IPS DF 19.7 (cell line): ENCODE results near the gene TENM3.
"Not testable (repeated sequence)": the region's sequence is repeated elsewhere in the genome, so short reads cannot be mapped to it uniquely, and the experiment has no call there.

Source experiments
- DNase-seq: peaks from one replicate; pipeline ENCODE4 v3.0.0-alpha.2; 2013; ENCODE audit warnings: low read depth, low spot score

Gene TENM3

DNA sequence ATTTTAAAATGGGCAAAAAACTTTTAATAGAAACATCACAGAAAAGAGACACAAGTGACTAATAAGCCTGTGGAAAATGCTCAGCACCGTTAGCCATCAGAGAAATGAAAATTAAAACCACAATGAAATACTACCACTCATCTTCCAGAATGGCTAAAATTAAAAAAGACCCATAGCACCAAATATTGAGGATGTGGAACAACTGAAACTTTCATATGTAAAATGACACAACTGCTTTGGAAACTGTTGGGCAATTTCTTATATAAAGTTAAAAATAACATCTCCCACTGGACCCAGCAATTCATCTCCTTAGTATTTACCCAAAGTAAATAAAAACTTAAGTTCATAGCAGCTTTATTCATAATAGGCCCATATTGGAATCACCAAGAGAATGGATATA lies 94.2 kb downstream of the TENM3 start:
- DNase-seq, result no peak

DNA sequence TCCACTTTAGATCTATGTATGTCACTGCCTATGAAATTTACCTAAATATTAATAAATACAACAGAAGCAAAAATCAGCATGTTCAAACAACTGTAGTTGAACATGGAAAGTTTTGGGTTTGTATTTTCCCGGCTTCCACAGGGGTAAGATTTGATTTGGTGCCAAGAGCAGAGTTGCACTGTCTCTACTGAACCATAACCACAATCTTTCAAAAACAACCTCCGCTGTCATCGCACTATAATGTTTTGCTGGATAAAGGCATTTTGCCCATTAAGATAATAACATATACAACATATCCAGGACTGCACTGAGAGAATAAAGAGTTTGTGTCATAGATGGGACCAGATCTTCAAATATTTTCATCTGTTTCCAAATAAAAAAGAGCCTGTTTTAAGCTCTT lies 94.9 kb downstream of the TENM3 start:
- no peak for DNase-seq

DNA sequence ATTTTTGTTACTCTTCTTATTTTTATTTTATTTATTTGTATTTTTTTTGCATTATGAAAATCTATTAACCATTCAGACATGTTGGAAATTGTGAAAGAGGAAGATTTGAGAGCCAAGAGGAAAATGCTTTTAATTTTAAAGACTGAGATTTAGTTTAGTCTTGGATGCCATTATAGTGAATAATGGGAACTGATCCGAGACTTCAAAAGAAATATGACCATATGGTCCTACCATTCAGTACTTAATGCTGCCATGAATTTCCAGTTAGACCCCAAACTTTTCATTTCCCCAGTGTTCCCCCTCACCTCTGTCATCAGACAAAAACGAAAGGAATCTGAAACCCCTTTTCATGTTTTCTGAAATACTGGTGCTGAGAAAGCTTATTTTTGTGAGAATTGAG lies 95.5 kb downstream of the TENM3 start:
- DNase-seq, result no peak

DNA sequence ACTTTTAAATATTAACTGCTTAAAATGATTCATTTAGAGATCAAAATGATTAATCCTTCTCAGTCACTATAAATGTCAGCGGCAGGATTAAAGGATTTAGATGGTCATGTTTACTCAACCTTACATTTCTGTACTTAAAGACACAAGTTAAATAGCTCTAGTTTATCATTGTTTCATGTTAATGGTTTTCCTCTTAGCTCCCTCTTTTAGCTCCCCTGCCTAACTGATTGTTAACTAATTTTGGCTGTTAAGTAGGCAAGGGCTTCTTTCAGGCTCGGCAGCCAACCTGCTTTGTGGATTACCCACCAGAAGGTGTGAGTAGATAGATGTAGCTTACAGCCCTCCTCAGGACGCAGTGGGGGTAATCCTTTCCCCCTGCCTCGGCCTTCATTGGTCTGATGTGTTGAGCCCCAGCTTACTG lies 96.0 kb downstream of the TENM3 start:
- DNase-seq, result peak; percentile 23

DNA sequence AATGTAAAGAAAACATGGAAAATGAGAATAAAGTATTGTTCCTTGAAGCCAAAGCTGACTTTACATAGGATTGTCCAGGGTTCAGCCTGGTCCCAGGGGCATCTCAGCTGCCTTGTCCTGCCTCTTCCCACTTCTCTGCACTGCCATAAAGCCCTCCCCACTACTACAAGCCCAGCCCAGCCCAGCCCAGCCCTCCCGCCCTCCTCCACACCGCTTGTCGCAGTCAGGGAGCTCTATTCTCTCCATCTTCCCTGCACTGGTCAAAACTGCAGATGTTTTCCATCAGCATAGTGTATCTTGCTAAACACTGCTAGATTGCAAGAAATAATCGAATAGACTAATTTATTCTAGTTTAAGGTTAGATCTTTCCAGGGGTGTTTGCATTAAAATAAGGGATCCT lies 100.3 kb downstream of the TENM3 start:
- no peak for DNase-seq

DNA sequence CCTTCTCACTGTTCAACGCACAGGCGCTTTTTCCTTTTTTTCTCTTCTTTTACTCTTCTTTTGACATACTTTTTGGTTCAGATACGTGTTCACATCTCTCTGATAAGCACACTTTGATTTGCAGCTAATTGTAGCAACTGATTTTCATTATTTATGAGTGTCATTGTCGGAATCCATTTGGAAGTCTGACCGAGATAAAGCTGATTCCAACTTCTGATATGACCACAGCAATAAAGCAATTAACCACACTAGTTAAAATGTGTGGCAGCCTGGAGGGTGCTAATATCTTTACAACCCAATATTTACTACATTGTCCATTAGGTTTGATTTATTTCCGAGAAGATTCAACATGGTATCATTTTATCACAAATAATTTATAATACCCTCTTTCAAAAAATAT lies 101.8 kb downstream of the TENM3 start:
- DNase-seq, result no peak

DNA sequence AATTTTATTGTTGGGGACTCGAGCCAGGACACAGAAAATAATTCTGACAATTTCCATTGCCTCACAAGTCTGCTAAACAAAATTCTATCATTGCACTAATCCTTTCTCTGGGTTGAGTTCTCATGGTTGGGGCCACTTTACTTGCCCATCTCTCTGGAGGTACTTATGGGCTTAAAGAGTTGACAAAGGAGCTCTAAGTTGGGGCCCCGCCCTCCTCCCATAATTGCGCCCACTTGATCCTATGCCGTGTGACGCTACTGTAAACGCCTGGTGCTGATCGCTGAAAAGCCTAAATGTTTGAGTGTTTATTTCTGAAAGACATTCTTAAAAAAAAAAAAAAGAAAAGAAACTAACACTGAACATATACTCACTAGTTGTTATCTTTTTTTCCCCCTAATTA lies 103.0 kb downstream of the TENM3 start:
- no peak for DNase-seq

DNA sequence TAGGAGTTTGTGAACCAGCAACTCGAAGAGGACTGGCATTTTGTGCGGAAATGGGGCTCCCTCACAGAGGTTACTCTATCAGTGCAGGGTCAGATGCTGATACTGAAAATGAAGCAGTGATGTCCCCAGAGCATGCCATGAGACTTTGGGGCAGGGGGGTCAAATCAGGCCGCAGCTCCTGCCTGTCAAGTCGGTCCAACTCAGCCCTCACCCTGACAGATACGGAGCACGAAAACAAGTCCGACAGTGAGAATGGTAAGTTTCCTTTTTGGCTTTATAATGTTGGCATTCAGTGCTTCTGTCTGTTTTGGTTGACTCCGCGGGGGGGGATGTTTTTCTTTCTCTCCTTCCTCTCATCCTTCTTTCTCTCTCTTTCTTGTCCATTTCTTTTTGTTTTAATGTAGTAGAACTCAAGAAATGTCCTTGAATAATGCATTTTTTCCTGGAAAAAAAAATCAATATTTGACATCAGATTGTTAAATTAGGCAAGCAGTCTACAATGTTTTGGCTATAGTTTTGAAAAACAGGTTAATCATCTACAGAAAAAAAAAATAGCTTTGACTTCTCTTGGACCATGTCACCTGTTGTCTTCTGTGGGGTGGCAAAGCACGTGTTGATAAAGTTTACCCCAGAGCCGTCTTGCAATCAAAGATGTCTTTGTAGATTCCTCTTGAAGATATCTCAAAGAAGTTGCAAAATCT lies 103.6 kb downstream of the TENM3 start:
- no peak for DNase-seq

DNA sequence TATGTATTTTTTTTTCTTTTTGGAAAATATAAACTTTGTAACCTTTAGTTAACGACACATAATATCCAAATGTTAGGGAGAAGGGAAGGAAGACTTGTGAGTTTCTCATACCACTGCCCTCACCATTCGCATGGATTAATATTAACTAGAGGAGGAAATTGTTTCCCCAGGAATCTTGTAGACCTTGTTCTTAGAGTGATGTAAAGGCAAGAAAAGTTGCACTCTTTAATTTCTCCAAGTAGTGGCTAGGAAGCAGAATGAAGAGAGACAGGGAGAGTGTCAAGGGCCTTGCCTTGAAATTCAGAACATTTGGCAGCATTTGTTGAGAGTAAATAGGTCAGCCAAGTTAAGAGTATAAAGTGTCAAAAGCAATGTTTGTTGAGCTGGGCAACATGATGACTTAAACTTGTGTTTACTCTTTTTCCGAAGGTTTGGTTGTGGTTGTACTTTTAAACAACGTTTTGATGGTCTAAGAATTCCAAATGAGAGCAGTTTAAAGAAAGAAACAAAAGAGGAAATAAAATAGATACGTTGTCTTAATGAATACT lies 105.7 kb downstream of the TENM3 start:
- DNase-seq, result no peak

DNA sequence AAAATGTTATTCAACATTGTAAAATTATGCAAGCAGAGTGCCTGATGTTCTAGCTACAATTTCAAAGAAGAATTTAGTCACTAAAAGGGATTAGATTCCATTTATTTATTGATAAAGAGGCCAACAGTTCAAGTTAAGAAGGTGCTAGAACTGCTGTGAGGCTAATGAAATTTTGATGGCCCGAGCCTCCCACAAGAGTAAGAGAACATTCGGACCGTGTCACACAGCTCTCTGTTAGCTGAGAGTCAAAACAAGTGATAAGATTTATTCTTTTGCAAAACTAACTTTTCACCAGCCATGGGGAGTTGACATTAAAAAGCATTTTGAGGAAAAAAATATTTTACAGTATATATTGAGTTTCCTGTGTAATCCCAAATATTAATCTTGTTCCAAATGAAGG lies 106.8 kb downstream of the TENM3 start:
- DNase-seq, result no peak

DNA sequence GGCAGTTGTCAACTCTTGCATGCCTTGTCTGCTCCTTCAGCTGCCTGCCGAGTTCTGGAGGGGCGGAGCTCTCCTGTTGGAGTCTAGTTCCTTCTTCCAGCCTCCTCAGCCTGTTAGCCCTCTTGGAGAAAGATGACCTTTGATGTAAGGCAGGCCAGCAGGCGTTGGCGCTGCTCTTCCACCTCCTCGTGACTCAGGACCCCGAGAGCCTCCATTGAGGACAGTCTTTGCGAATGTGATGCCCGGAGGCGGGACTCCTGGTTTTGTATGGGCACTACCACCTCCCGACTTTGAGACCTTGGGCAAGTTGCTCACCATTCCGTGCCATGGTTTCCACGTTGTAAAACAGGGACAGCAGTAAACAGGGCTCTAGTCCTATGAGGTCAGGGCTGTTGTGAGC lies 108.3 kb downstream of the TENM3 start:
- DNase-seq, result no peak

DNA sequence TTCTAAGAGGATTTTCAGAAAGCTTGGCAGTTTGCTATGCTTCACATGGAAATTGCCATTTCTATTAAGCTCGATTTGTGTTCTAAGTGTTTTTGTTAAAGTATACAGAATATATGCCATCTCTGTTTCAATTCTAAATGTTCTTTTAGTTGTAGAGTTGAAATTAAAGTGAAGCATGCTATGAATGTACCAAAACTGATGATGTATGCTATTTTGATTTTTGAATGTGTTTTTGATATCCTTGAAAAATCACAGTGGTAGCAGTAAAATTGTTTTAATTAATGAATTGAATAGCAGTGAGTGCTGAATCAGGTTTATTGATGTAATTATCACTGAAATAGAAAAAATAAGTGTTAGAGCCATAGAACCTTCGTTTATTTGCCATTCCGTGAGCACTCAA lies 110.9 kb downstream of the TENM3 start:
- no peak for DNase-seq

DNA sequence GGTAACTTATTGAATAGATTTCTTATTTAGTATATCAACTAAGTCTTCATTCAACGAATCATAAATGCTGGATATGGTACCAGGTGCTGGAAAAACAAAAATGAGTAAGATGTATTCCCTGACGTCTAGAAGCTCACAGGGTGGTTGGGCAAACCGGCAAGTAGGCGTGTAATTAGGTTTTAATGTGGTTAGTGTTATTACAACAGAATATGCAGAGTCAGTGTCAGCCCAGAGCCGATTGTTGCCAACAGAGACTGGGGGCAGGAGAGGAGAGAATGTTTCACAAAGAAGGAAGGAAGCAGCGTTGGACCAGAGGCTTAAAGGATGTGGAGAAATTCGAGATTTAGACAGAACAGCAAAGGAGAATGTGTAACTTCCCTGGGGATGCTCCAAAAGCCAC lies 111.7 kb downstream of the TENM3 start:
- no peak for DNase-seq

DNA sequence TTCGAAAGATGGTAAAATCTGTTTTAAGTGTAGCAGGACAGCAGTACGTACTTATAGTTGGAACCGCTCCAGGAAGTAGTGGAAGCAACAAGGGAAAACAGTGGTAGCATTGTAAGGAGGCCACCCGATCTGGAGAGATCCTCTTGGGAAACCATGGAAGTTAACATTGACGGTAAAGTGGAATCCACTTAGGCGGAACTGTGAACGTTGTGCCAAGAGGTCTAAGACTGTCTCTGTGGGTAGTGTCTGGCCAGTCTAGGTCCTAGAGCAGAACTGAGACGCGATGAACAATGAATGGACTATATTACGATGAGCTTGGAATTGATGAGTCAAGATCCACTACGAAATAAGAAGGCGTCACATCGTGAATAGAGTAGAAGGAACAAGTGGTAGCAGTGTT lies 124.0 kb downstream of the TENM3 start:
- DNase-seq, result no peak

DNA sequence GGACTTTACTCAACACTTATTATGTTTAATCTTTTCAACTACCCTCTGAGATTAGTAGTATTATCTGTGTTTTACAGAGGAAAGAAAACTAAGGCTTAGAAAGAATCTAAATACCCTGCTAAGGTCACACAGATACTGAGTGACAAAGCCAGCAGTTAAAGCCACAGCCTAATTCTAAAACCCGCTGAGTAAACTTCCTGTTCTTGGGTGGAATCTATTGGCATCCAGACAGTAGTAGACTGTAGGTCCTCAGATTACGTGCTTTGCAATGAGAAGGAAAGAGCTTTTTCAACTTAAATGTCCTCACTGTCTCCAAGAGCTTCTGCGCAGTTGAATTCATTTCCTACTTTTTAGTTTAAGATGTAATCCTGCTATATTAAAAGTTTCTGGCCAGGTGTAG lies 126.0 kb downstream of the TENM3 start:
- DNase-seq, result no peak

DNA sequence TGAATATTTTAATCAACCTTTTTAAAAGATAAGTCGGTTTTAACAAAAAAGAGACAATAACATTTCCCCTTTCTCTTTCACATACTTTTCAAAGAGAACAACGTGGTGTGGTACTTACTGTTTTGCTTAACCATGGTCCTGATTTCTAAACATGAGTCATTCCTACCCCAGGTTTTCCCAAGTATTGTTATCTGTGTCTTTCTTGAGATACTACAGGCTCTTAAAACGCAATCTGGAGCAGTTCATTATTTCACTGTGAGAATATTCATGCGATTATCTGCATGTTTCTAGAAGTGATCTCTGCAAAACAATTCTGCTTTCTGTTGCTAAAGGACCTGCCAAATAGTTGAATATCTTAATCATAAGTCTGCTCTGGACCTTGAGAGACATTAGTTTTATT lies 127.3 kb downstream of the TENM3 start:
- DNase-seq, result no peak

DNA sequence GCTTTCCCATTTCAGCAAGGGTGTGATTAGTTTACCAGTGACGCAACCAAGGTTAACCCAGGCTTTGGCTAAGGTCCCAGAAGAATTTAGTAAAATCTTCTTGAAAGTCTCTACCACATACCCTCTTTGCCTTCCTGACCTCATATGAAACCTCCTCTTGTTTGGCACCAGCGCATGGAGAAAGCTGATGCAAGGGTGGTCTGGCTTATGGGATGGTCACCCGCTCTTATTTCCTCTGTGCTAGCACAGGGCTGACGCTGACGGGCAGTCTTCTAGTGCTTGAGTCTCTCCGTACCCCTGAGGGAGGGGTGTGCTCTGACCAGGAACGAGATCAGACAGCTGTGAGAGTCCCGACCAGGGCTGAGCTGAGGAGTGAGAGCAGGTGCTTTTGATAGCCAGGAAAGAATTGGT lies 137.6 kb downstream of the TENM3 start:
- no peak for DNase-seq

DNA sequence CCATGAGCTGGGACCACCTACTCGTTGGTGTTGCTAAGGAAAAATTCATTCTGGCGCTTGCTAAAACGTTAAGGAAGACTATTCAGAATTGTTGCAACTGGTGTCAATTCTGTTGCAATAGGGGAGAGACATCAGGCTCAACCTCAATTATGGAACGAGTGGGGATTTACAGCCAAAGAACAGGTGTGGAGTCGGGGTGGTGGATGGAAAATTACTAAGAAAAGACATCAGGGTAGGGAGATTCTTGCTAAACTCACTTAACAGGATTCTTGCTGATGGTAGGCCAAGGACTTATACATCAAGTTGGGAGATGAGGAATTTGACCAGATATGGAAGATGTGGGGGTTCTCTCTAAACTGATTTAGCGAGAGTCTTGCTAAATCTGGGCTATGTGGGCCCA lies 139.7 kb downstream of the TENM3 start:
- DNase-seq, result no peak

DNA sequence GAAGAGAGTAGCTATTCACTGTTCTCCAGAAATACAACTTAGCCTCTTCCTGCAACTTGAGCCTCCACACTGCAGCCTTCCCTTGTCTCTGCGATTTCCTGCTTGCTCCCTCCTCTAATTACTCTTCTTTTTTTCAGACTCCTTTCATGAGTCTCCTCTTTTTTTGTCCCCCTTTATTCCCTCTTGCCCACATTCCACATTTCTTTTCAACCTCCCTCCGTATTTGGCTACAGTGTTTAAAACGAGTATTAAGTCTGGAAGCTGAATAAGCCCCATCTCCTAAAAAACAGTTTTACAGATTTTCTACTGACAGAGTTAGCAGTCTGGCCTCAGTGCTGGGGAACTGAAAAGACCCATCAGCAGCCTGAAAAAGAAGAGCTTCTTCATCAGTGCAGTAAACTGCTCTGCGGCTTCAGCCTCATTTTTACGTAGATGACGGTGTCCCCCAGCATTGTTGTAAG lies 141.5 kb downstream of the TENM3 start:
- DNase-seq, result peak; percentile 12

DNA sequence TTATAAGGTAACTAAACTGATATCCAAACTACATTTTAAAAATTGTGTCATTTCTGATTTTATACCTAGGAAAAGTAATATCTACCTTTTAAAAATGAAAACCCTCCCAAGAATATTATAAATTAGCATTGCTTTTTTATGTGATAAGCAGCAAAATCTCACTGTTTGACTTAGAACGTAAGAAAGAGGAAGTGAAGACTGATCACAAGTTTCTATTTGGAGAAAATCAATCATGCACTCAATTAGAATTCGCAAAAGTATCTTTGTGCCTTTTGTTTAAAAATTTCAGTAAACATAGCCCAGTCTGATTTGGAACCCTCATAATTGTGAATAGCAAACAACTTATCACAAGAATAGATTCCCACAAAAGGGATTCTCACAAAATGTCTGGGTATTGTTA lies 142.7 kb downstream of the TENM3 start:
- DNase-seq, result no peak

DNA sequence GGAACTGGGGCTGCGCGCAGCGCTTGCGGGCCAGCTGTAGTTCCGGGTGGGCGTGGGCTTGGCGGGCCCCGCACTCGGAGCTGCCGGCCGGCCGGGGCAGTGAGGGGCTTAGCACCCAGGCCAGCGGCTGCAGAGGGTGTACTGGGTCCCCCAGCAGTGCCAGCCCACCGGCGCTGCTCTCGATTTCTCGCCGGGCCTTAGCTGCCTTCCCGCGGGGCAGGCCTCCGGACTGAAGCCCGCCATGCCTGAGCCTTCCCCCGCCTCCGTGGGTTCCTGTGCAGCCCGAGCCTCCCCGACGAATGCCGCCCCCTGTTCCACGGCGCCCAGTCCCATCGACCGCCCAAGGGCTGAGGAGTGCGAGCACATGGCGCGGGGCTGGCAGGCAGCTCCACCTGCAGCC lies 143.4 kb downstream of the TENM3 start:
- not testable (repeated sequence) for DNase-seq

DNA sequence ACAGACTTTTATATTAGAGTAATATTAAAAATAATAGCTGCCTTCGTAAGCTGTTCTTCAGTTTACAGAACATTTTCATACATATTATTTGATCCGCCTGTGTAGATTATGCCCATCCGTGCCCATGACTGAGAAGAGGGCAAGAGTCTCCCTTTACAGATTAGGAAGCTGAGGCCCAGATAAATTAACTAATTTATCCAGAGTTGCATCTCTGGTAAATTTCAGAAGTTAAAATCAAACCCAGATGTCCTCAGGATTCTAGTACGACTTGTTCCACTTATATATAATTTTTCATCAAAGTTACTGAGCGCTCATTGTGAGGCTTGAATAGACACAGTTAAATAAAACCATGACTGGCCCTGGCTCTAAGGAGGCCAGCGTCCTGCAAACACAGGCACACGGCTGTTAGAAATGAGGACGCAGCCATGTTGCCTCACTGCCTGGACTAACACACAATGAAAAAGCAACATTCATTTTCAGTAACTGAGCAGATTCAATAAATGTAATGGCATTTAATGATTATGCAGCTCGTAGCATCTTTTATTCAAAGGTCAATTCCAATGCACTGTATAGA lies 148.0 kb downstream of the TENM3 start:
- no peak for DNase-seq

DNA sequence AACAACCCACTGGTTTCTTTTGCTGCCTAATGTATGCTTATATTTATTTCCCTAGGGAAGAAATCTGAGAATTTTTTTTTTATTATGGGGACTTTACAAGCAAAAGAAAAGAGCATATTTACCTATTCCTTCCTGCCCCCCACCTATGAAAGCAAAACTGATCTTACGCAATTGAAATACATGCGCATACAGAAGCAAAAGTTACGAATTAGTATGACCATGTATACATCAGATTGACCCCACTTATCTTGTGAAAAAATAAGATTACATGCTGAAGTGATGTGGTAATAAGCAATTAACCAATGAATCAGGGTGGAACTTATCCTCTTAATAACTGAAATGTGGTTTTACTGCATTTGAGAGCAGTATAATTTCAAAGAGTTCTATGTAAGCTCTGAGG lies 151.0 kb downstream of the TENM3 start:
- no peak for DNase-seq
